H1 (cell line): ENCODE results near the gene BCAM. TPM values are rescaled to one million over a fixed set of nuclear protein-coding genes. Genes with fewer than 3 reads are reported as not detected.

ENCODE experiments used
- CTCF ChIA-PET: fragments of 300-600 bp; sonication (Branson Sonifier 250); formaldehyde crosslinking; loops from one replicate; lab custom pipeline; 2021; ENCODE audit not compliant: partially characterized antibody; lab: Charles Lee
- POLR2A ChIA-PET: fragments of 300-600 bp; sonication (Branson Sonifier 250); formaldehyde crosslinking; loops from one replicate; lab custom pipeline; 2021; ENCODE audit warnings: inconsistent platforms; ENCODE audit not compliant: partially characterized antibody; lab: Charles Lee
- DNase-seq, 2 experiments: peaks; one replicate each; pipeline versions ENCODE4 v3.0.0 to v3.0.0-alpha.2; 2010 to 2022; ENCODE audit warnings: low spot score in 2 of 2, low read depth in 1 of 2, mixed read lengths in 1 of 2
- FAIRE-seq: peaks from 2 replicates; lab custom pipeline; 2011; peaks lifted over from hg19 to GRCh38; lab: Jason Lieb, UNC
- H2AFZ ChIP-seq: 2 replicates; pipeline ENCODE4 v1.8.1; 2012; ENCODE audit warnings: low read length, inconsistent platforms
- H2AK5ac ChIP-seq: 2 replicates; pipeline ENCODE4 v1.6.1; 2013; ENCODE audit warnings: low read depth, low read length
- H2BK120ac ChIP-seq: replicated peaks from 2 replicates; pipeline ENCODE3; 2013; ENCODE audit warnings: low read depth, low read length, inconsistent platforms
- H2BK12ac ChIP-seq: 2 replicates; pipeline ENCODE4 v1.6.1; 2013; ENCODE audit warnings: low read depth, low read length
- H2BK15ac ChIP-seq: 2 replicates; pipeline ENCODE4 v1.6.1; 2013; ENCODE audit warnings: low read length
- H2BK20ac ChIP-seq: 2 replicates; pipeline ENCODE4 v1.6.1; 2013; ENCODE audit warnings: low read length
- H2BK5ac ChIP-seq: 2 replicates; pipeline ENCODE4 v1.6.1; 2013; ENCODE audit warnings: low read depth, low read length
- H3K14ac ChIP-seq: 2 replicates; pipeline ENCODE4 v1.6.1; 2013; ENCODE audit warnings: inconsistent platforms; ENCODE audit not compliant: insufficient read length
- H3K18ac ChIP-seq: 2 replicates; pipeline ENCODE4 v1.6.1; 2013; ENCODE audit warnings: low read length; ENCODE audit errors: extremely low read depth
- H3K23ac ChIP-seq: 2 replicates; pipeline ENCODE4 v1.6.1; 2013; ENCODE audit warnings: inconsistent platforms; ENCODE audit not compliant: insufficient read length
- H3K23me2 ChIP-seq: 2 replicates; pipeline ENCODE4 v1.6.1; 2013; ENCODE audit warnings: low read depth, low read length
- H3K27ac ChIP-seq: 2 replicates; pipeline ENCODE4 v1.6.1; 2011; ENCODE audit warnings: low read depth, low read length, inconsistent platforms
- H3K27me3 ChIP-seq, 4 experiments: replicated peaks in 1 of 4; 1 replicate in 1 of 4; 2 replicates in 3 of 4; pipeline versions ENCODE4 v1.6.1 to v1.8.1; 2011 to 2013; ENCODE audit warnings: low read length in 3 of 4, mild to moderate bottlenecking in 3 of 4, inconsistent platforms in 2 of 4, mixed read lengths in 2 of 4, moderate library complexity in 1 of 4; ENCODE audit not compliant: control insufficient read depth in 3 of 4, insufficient read depth in 3 of 4; ENCODE audit errors: extremely low read depth in 1 of 4
- H3K36me3 ChIP-seq, 4 experiments: 2 replicates each; pipeline versions ENCODE4 v1.6.1 to v1.8.1; 2011 to 2013; ENCODE audit warnings: mild to moderate bottlenecking in 4 of 4, low read length in 3 of 4, moderate library complexity in 2 of 4, control low read depth in 1 of 4, inconsistent platforms in 1 of 4; ENCODE audit not compliant: insufficient read depth in 4 of 4, control insufficient read depth in 2 of 4
- H3K4ac ChIP-seq: replicated peaks from 2 replicates; pipeline ENCODE3; 2013; ENCODE audit warnings: low read length, low read depth, mixed read lengths, inconsistent platforms; ENCODE audit not compliant: insufficient read length
- H3K4me1 ChIP-seq, 4 experiments: replicated peaks in 1 of 4; 1 replicate in 1 of 4; 2 replicates in 3 of 4; pipeline versions ENCODE4 v1.6.1 to v1.8.1; 2011 to 2013; ENCODE audit warnings: low read length in 3 of 4, inconsistent platforms in 2 of 4, mixed read lengths in 1 of 4; ENCODE audit not compliant: insufficient read depth in 4 of 4, control insufficient read depth in 3 of 4
- H3K4me2 ChIP-seq, 2 experiments: 2 replicates each; pipeline versions ENCODE4 v1.6.1 to v1.8.1; 2011 to 2013; ENCODE audit warnings: low read depth in 2 of 2, low read length in 2 of 2, control low read depth in 1 of 2, inconsistent platforms in 1 of 2, mild to moderate bottlenecking in 1 of 2; ENCODE audit not compliant: insufficient read depth in 1 of 2
- H3K4me3 ChIP-seq, 4 experiments: fragments of 200-600, 300-600 bp in 1 of 4; sonication (generic), shearing (Covaris generic), sonication (Bioruptor Twin) in 1 of 4; 2 replicates each; pipeline versions ENCODE4 v1.5.1 to v1.8.1; 2011 to 2016; ENCODE audit warnings: low read length in 4 of 4, low read depth in 3 of 4, control low read depth in 2 of 4, inconsistent platforms in 2 of 4, mild to moderate bottlenecking in 2 of 4, mixed read lengths in 1 of 4, moderate library complexity in 1 of 4; ENCODE audit not compliant: insufficient read depth in 2 of 4; ENCODE audit errors: extremely low read depth in 1 of 4
- H3K56ac ChIP-seq: replicated peaks from 2 replicates; pipeline ENCODE3; 2013; ENCODE audit warnings: low read depth, mild to moderate bottlenecking, mixed read lengths, low read length, inconsistent platforms; ENCODE audit not compliant: insufficient read length
- H3K79me1 ChIP-seq: 2 replicates; pipeline ENCODE4 v1.6.1; 2013; ENCODE audit warnings: low read depth, low read length, control low read depth
- H3K79me2 ChIP-seq, 2 experiments: 2 replicates each; pipeline versions ENCODE4 v1.6.1 to v1.8.1; 2012 to 2013; ENCODE audit warnings: low read length in 2 of 2, mild to moderate bottlenecking in 2 of 2, inconsistent platforms in 1 of 2; ENCODE audit not compliant: insufficient read depth in 2 of 2, control insufficient read depth in 1 of 2
- H3K9ac ChIP-seq, 4 experiments: replicated peaks in 1 of 4; 1 replicate in 1 of 4; 2 replicates in 3 of 4; pipeline versions ENCODE4 v1.6.1 to v1.8.1; 2011 to 2013; ENCODE audit warnings: low read depth in 3 of 4, low read length in 3 of 4, control low read depth in 2 of 4, mild to moderate bottlenecking in 2 of 4, moderate library complexity in 2 of 4, inconsistent platforms in 1 of 4; ENCODE audit errors: extremely low read depth in 1 of 4
- H3K9me3 ChIP-seq, 2 experiments: 2 replicates each; pipeline versions ENCODE4 v1.6.1 to v1.8.1; 2012 to 2013; ENCODE audit warnings: mild to moderate bottlenecking in 2 of 2, moderate library complexity in 2 of 2, control low read depth in 1 of 2, inconsistent platforms in 1 of 2, low read depth in 1 of 2, low read length in 1 of 2, mixed read lengths in 1 of 2; ENCODE audit not compliant: insufficient read depth in 2 of 2
- H4K20me1 ChIP-seq, 2 experiments: replicated peaks in 1 of 2; 2 replicates each; pipeline versions ENCODE3 to v1.8.1; 2011 to 2013; ENCODE audit warnings: inconsistent platforms in 2 of 2, low read length in 2 of 2, mild to moderate bottlenecking in 1 of 2; ENCODE audit not compliant: insufficient read depth in 2 of 2, control insufficient read depth in 1 of 2
- H4K5ac ChIP-seq: 2 replicates; pipeline ENCODE4 v1.6.1; 2013; ENCODE audit warnings: low read length, low read depth, mixed read lengths, inconsistent platforms; ENCODE audit not compliant: insufficient read length
- H4K8ac ChIP-seq: 2 replicates; pipeline ENCODE4 v1.8.0; 2013; ENCODE audit warnings: mild to moderate bottlenecking, moderate library complexity, low read length, inconsistent platforms; ENCODE audit not compliant: insufficient read depth; ENCODE audit errors: extremely low read depth
- H4K91ac ChIP-seq: replicated peaks from 2 replicates; pipeline ENCODE3; 2013; ENCODE audit warnings: low read length, mixed read lengths, inconsistent platforms; ENCODE audit not compliant: insufficient read length
- ASH2L ChIP-seq: fragments of 200-600, 300-600 bp; sonication (generic); IDR thresholded peaks from one replicate; pipeline ENCODE4 v1.7.1; 2017; ENCODE audit warnings: low read length
- ATF2 ChIP-seq: IDR thresholded peaks from 2 replicates; pipeline ENCODE4 v1.6.1; 2012; ENCODE audit warnings: low read length, inconsistent platforms
- ATF3 ChIP-seq: IDR thresholded peaks from 2 replicates; pipeline ENCODE4 v1.6.1; 2011; ENCODE audit warnings: low read depth, mild to moderate bottlenecking, low read length; ENCODE audit not compliant: insufficient read depth
- BACH1 ChIP-seq: IDR thresholded peaks from 2 replicates; pipeline ENCODE4 v1.6.1; 2012; ENCODE audit warnings: low read length, improper control_type of control experiment
- BRCA1 ChIP-seq: IDR thresholded peaks from 2 replicates; pipeline ENCODE4 v1.6.1; 2012; ENCODE audit warnings: low read depth, low read length, improper control_type of control experiment
- CTCF ChIP-seq, 3 experiments: IDR thresholded peaks; 1 replicate in 2 of 3; 2 replicates in 1 of 3; pipeline versions ENCODE4 v1.5.1 to v1.6.1; 2011; ENCODE audit warnings: low read length in 3 of 3, mild to moderate bottlenecking in 3 of 3, inconsistent platforms in 2 of 3, low read depth in 1 of 3, moderate library complexity in 1 of 3; ENCODE audit not compliant: insufficient read depth in 1 of 3; ENCODE audit errors: control extremely low read depth in 1 of 3
- KDM1A ChIP-seq: fragments of 200-600, 300-600 bp; sonication (generic); IDR thresholded peaks from 2 replicates; pipeline ENCODE4 v1.7.1; 2016; ENCODE audit warnings: mild to moderate bottlenecking, low read length, borderline replicate concordance
- POLR2A ChIP-seq, 2 experiments: IDR thresholded peaks; 1 replicate in 1 of 2; 2 replicates in 1 of 2; pipeline ENCODE4 v1.6.1; 2011; ENCODE audit warnings: low read depth in 2 of 2, low read length in 2 of 2, mild to moderate bottlenecking in 2 of 2; ENCODE audit errors: control extremely low read depth in 1 of 2
- SP4 ChIP-seq: IDR thresholded peaks from 2 replicates; pipeline ENCODE4 v1.6.1; 2012; ENCODE audit warnings: low read length, inconsistent platforms
- WGBS, 2 experiments: shearing (Covaris generic) in 1 of 2; methylation state at CpG; one replicate each; pipeline versions ENCODE4 v1.1.6 to v1.1.7; 2013 to 2015; ENCODE audit warnings: low lambda C conversion rate in 2 of 2, mixed read lengths in 2 of 2, inconsistent platforms in 1 of 2, low coverage in 1 of 2, missing lambda C conversion rate in 1 of 2; ENCODE audit not compliant: insufficient replicate concordance in 2 of 2, insufficient coverage in 1 of 2, insufficient read length in 1 of 2; ENCODE audit errors: extremely low coverage in 1 of 2, missing lambda C conversion rate in 1 of 2; 5-methylcytosine and 5-hydroxymethylcytosine counted together
- polyA plus RNA-seq, 7 experiments: library from polyadenylated mRNA; depleted of rRNA in 3 of 7; stranded (reverse) in 5 of 7; unstranded in 2 of 7; fragments of >200 nt in 5 of 7; fragments of 200-250 nt in 2 of 7; gene quantifications; 1 replicate in 5 of 7; 2 replicates in 1 of 7; 4 replicates in 1 of 7; pipeline versions ENCODE4 v1.2.1 to v1.2.3, GENCODE V29; 2011 to 2013; ENCODE audit warnings: missing spikeins in 2 of 7, mixed read lengths in 2 of 7
- total RNA-seq: library from RNA; stranded (reverse); fragmentation: NEBNext Ultra II Directional; extraction: Animal tissue kit (Norgen Biotek cat#: 25700); gene quantifications from 2 replicates; pipeline ENCODE4 v1.2.1, GENCODE V29; 2021

The BCAM gene
- total and polyA plus RNA-seq, 2 of the 8 experiments (the other 6 are each of a cell fraction or from before 2014, with no cell fraction given) = 32.5 to 81.4 TPM

GRCh38 chr19:44850641-44851109 lies 41.8 kb downstream of the BCAM start:
- H2AFZ ChIP-seq = no peak overlapping the region
- H3K27ac ChIP-seq = no peak overlapping the region
- H3K14ac ChIP-seq = no peak overlapping the region
- no peak overlapping the region for H2BK20ac ChIP-seq
- H3K4me1 ChIP-seq = peaks cover 13 to 24% (median 15%) of the 10 kb centered on the region in 4 experiments
- H2BK120ac ChIP-seq = no peak overlapping the region
- no peak overlapping the region for H2AK5ac ChIP-seq
- peaks cover 14% of the 10 kb centered on the region for H3K23me2 ChIP-seq
- FAIRE-seq = no peak
- 0 out of 2 replicates have a peak overlapping the region, but pooled peaks have one; percentile 19 for H3K18ac ChIP-seq
- WGBS, 2 experiments = 76% methylated on average over 8 of the region's 8 CpGs; no CpG with 5 or more reads in 1 of the 2 experiments
- H3K27me3 ChIP-seq = no peaks in the 10 kb centered on the region
- no peak overlapping the region for H2BK5ac ChIP-seq
- no peak overlapping the region for H2BK15ac ChIP-seq
- H3K79me2 ChIP-seq = peaks cover 25 to 77% of the 10 kb centered on the region in 2 experiments
- DNase-seq = no peak
- no peaks in the 10 kb centered on the region for H3K9me3 ChIP-seq
- no peak overlapping the region for H3K4me3 ChIP-seq
- H4K8ac ChIP-seq = no peak overlapping the region; the same call in 1 of the 2 replicates
- peak overlapping the region; percentile 31 to 95; a peak in 3 of 4 replicates for H3K4me2 ChIP-seq
- POLR2A ChIA-PET = interaction anchor here (0.7 to 6.6 kb wide), 11 partner anchors 15 to 188 kb away, joined by 3 to 65 read pairs (median 3); partner anchors contain the start of gene TOMM40
- no peak overlapping the region for H3K4ac ChIP-seq
- H3K23ac ChIP-seq = no peak overlapping the region
- CTCF ChIA-PET = interaction anchor here (1.1 to 1.6 kb wide), 4 partner anchors 17 to 127 kb away, joined by 3 to 5 read pairs (median 4); no protein-coding TSS in a partner anchor
- H3K56ac ChIP-seq = no peak overlapping the region
- peaks cover 0 to 4% (median 0%) of the 10 kb centered on the region in 4 experiments; a peak in 1 of 8 replicates for H3K36me3 ChIP-seq
- peaks cover 29 to 30% of the 10 kb centered on the region in 2 experiments for H4K20me1 ChIP-seq
- H2BK12ac ChIP-seq = no peak overlapping the region
- H3K79me1 ChIP-seq = peaks cover 15% of the 10 kb centered on the region
- no peak overlapping the region for H4K5ac ChIP-seq
- H4K91ac ChIP-seq = no peak overlapping the region
- H3K9ac ChIP-seq = no peak overlapping the region
- TF ChIP-seq ATF3 (no peak), BRCA1 (no peak), ASH2L (no peak), ATF2 (no peak), BACH1 (no peak), CTCF (IDR thresholded peaks at IDR 0.05; ENCODE audit: control extremely low read depth in 1 of 3, insufficient read depth in 1 of 3, low read depth in 1 of 3, low read length in 3 of 3) (no peak), POLR2A (IDR thresholded peaks at IDR 0.05; ENCODE audit: control extremely low read depth in 1 of 2, low read depth in 2 of 2, low read length in 2 of 2) (no peak), SP4 (no peak), KDM1A (no peak)
